H1 (cell line): ENCODE measurements around the gene KRAS.

ENCODE experiments used
- CREB1 ChIP-seq: IDR thresholded peaks from 2 replicates; pipeline ENCODE4 v1.6.1; 2012; ENCODE audit warnings: inconsistent platforms
- EP300 ChIP-seq, 2 experiments: IDR thresholded peaks; 1 replicate in 1 of 2; 2 replicates in 1 of 2; pipeline ENCODE4 v1.6.1; 2011 to 2012; ENCODE audit warnings: low read depth in 2 of 2, low read length in 2 of 2, mild to moderate bottlenecking in 2 of 2, borderline replicate concordance in 1 of 2, inconsistent platforms in 1 of 2, moderate library complexity in 1 of 2
- JUND ChIP-seq: IDR thresholded peaks from 2 replicates; pipeline ENCODE4 v1.6.1; 2011; ENCODE audit warnings: mild to moderate bottlenecking, improper control_type of control experiment, low read length
- KDM5A ChIP-seq: fragments of 200-600 bp; IDR thresholded peaks from 2 replicates; pipeline ENCODE4 v1.7.1; 2012; ENCODE audit warnings: mild to moderate bottlenecking, low read length, inconsistent platforms, mixed read lengths
- POLR2A ChIP-seq, 2 experiments: IDR thresholded peaks; 1 replicate in 1 of 2; 2 replicates in 1 of 2; pipeline ENCODE4 v1.6.1; 2011; ENCODE audit warnings: low read depth in 2 of 2, low read length in 2 of 2, mild to moderate bottlenecking in 2 of 2; ENCODE audit errors: control extremely low read depth in 1 of 2
- RFX5 ChIP-seq: IDR thresholded peaks from 2 replicates; pipeline ENCODE4 v1.6.1; 2011; ENCODE audit warnings: low read depth, low read length, improper control_type of control experiment, borderline replicate concordance
- SUZ12 ChIP-seq: fragments of 200-600 bp; sonication (generic); IDR thresholded peaks from 2 replicates; pipeline ENCODE4 v1.6.1; 2012; ENCODE audit warnings: mild to moderate bottlenecking, inconsistent platforms, low read length, moderate library complexity, mixed read lengths
- TF ChIP-seq, protein P1 (sequence below), 3 experiments: IDR thresholded peaks; 1 replicate in 2 of 3; 2 replicates in 1 of 3; pipeline versions ENCODE4 v1.5.1 to v1.6.1; 2011; ENCODE audit warnings: low read length in 3 of 3, mild to moderate bottlenecking in 3 of 3, inconsistent platforms in 2 of 3, low read depth in 1 of 3, moderate library complexity in 1 of 3; ENCODE audit not compliant: insufficient read depth in 1 of 3; ENCODE audit errors: control extremely low read depth in 1 of 3

DNA sequence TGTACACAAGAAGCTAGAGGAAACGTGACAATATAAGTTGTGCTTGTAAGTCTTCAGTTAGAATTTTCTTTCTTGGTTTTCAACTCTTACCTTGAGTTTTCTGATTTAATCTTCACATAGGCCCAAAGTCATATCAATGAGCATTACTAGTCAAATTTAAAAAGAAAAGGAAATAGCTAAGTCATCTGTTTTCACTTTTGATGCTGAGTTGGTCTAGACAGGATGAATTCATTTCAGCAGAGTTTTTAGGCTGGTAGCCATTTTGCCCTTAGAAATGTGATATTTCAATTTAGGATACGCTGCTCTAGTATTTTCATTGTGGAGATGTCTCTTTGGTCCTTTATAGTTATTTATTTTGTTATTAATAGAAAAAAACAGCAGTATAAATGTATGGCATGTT is 44.6 kb upstream of the KRAS start:
- TF ChIP-seq KDM5A (no peak), SUZ12 (no peak), CREB1 (no peak), RFX5 (no peak), EP300 (IDR thresholded peaks at IDR 0.05; ENCODE audit: borderline replicate concordance in 1 of 2, low read depth in 2 of 2, low read length in 2 of 2) (no peak), JUND (no peak), POLR2A (IDR thresholded peaks at IDR 0.05; ENCODE audit: control extremely low read depth in 1 of 2, low read depth in 2 of 2, low read length in 2 of 2) (no peak)
- TF ChIP-seq, protein P1, sequence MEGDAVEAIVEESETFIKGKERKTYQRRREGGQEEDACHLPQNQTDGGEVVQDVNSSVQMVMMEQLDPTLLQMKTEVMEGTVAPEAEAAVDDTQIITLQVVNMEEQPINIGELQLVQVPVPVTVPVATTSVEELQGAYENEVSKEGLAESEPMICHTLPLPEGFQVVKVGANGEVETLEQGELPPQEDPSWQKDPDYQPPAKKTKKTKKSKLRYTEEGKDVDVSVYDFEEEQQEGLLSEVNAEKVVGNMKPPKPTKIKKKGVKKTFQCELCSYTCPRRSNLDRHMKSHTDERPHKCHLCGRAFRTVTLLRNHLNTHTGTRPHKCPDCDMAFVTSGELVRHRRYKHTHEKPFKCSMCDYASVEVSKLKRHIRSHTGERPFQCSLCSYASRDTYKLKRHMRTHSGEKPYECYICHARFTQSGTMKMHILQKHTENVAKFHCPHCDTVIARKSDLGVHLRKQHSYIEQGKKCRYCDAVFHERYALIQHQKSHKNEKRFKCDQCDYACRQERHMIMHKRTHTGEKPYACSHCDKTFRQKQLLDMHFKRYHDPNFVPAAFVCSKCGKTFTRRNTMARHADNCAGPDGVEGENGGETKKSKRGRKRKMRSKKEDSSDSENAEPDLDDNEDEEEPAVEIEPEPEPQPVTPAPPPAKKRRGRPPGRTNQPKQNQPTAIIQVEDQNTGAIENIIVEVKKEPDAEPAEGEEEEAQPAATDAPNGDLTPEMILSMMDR (IDR thresholded peaks at IDR 0.05; ENCODE audit: control extremely low read depth in 1 of 3, insufficient read depth in 1 of 3, low read depth in 1 of 3, low read length in 3 of 3): no peak
